Measurements from ENCODE around the gene STX3. TPM values are rescaled to one million over a fixed set of nuclear protein-coding genes. Genes with fewer than 3 reads are reported as not detected.

The STX3 gene
- total RNA-seq, 4 donors from 2014 or later: 131 to 156 (median 142) TPM

DNA sequence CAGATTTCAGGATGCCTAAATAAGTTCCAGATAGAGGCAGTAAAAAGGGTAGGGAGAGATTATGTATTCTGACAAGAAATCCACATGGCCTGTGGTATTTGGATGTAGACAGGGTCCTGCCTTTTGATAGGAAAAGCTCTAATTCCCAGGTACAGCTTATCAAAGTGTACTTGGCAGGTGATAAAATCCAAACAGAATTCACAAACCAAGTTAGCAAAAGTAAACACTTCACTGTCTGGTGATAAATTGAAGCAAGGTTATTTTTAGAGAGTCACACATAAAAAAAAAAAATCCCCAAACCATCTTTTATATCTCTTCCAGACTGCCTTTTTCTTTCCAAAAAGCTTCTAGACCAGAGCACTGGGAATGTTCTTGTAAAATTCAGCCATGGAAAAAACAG lies 84.4 kb downstream of the STX3 start:
- no peaks in the 10 kb centered on the region for H3K27me3 ChIP-seq
- intact Hi-C loops (cut with DNase I; ENCODE audit: low total_unique reads): no loop called here
- DNase-seq: no peak
- no peaks in the 10 kb centered on the region for H3K9me3 ChIP-seq
- no peaks in the 10 kb centered on the region for H3K36me3 ChIP-seq
- no peak overlapping the region for H3K4me3 ChIP-seq
- TF ChIP-seq, protein P1, sequence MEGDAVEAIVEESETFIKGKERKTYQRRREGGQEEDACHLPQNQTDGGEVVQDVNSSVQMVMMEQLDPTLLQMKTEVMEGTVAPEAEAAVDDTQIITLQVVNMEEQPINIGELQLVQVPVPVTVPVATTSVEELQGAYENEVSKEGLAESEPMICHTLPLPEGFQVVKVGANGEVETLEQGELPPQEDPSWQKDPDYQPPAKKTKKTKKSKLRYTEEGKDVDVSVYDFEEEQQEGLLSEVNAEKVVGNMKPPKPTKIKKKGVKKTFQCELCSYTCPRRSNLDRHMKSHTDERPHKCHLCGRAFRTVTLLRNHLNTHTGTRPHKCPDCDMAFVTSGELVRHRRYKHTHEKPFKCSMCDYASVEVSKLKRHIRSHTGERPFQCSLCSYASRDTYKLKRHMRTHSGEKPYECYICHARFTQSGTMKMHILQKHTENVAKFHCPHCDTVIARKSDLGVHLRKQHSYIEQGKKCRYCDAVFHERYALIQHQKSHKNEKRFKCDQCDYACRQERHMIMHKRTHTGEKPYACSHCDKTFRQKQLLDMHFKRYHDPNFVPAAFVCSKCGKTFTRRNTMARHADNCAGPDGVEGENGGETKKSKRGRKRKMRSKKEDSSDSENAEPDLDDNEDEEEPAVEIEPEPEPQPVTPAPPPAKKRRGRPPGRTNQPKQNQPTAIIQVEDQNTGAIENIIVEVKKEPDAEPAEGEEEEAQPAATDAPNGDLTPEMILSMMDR (IDR thresholded peaks at IDR 0.05): no peak
- TF ChIP-seq EP300 (IDR thresholded peaks at IDR 0.05; ENCODE audit: low read depth): no peak
- no peak for TF ChIP-seq POLR2AphosphoS5 (IDR thresholded peaks at IDR 0.05)
- no peak for TF ChIP-seq POLR2A (IDR thresholded peaks at IDR 0.05)
- no peak overlapping the region for H3K27ac ChIP-seq
- in situ Hi-C loops (cut with MboI; ENCODE audit: low pct_ligation_motif_present in 1 of 4, low pct_unique_long_range_greater_than_20kb in 1 of 4, low sequenced_read_pairs in 3 of 4): loop anchor here in 1 of 4 donors (25.0 kb wide), 1 partner anchor 298 kb away; no protein-coding TSS in a partner anchor
- H3K4me1 ChIP-seq: peaks cover 0 to 6% (median 0%) of the 10 kb centered on the region in 4 donors

DNA sequence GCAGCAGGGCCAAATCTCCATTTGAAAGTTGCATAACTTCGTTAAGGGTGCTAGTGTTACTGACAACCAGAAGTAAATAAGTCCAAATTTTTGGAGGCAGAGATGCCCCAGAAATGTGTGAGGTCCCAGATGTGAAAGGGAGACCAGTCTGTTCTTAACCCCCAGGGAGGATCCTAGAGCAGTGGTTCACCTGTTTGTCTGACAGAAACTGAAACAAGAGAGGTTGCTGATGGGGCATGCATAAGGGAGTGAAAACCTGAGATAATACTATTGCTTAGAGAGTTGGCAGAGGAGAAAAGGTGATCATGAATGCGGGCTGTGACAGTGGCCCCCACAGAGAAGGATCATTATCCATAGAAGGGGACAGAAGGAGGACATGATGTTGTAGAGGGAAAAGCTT lies 86.3 kb downstream of the STX3 start:
- Histone ChIP-seq H3K27ac (no peak overlapping the region), H3K4me1 (peaks cover 0 to 6% (median 0%) of the 10 kb centered on the region in 4 donors), H3K36me3 (no peaks in the 10 kb centered on the region), H3K4me3 (no peak overlapping the region), H3K9me3 (no peaks in the 10 kb centered on the region), H3K27me3 (no peaks in the 10 kb centered on the region)
- TF ChIP-seq POLR2AphosphoS5 (IDR thresholded peaks at IDR 0.05) (no peak), EP300 (IDR thresholded peaks at IDR 0.05; ENCODE audit: low read depth) (no peak), POLR2A (IDR thresholded peaks at IDR 0.05) (no peak)
- TF ChIP-seq, protein P1 (IDR thresholded peaks at IDR 0.05): no peak
- 85 to 94% methylated on average over 2 of the region's 2 CpGs for WGBS, 2 donors (ENCODE audit: low coverage in 1 of 2)
- in situ Hi-C loops (cut with MboI; ENCODE audit: low pct_ligation_motif_present in 1 of 4, low pct_unique_long_range_greater_than_20kb in 1 of 4, low sequenced_read_pairs in 3 of 4): loop anchor here in 1 of 4 donors (25.0 kb wide), 1 partner anchor 296 kb away; no protein-coding TSS in a partner anchor
- intact Hi-C loops (cut with DNase I; ENCODE audit: low total_unique reads): no loop called here
- DNase-seq: no peak

DNA sequence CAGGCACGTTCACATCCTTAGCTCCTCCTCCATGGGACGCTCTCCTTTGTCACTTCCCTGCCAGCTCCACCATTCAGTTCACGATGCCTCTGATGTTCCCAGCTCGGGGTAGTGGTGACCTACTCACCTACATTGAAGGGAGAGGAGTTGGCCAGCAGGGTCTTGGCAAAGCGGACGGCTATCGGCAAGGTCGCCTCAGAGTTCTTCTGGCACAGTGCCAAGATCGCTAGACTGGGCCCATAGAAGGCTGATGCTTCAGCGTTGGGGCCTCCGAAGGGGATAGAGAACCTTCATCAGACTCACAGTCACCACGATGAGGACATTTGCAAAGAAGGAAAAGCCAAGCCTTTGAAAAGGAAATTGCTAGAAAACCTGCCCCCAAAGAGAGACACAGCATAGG lies 87.1 kb downstream of the STX3 start:
- H3K4me3 ChIP-seq: no peak overlapping the region
- intact Hi-C loops (cut with DNase I; ENCODE audit: low total_unique reads) (no loop called here), in situ Hi-C loops (cut with MboI; ENCODE audit: low pct_ligation_motif_present in 1 of 4, low pct_unique_long_range_greater_than_20kb in 1 of 4, low sequenced_read_pairs in 3 of 4) (loop anchor here in 1 of 4 donors (25.0 kb wide), 1 partner anchor 295 kb away; no protein-coding TSS in a partner anchor)
- DNase-seq: no peak
- H3K36me3 ChIP-seq: no peaks in the 10 kb centered on the region
- no peaks in the 10 kb centered on the region for H3K9me3 ChIP-seq
- peaks cover 0 to 6% (median 0%) of the 10 kb centered on the region in 4 donors for H3K4me1 ChIP-seq
- H3K27me3 ChIP-seq: no peaks in the 10 kb centered on the region
- WGBS, 2 donors (ENCODE audit: low coverage in 1 of 2): 58 to 80% methylated on average over 4 to 12 of the region's 12 CpGs
- H3K27ac ChIP-seq: no peak overlapping the region
- TF ChIP-seq POLR2AphosphoS5 (IDR thresholded peaks at IDR 0.05) (no peak), POLR2A (IDR thresholded peaks at IDR 0.05) (no peak), EP300 (IDR thresholded peaks at IDR 0.05; ENCODE audit: low read depth) (no peak)
- TF ChIP-seq, protein P1 (IDR thresholded peaks at IDR 0.05): no peak

DNA sequence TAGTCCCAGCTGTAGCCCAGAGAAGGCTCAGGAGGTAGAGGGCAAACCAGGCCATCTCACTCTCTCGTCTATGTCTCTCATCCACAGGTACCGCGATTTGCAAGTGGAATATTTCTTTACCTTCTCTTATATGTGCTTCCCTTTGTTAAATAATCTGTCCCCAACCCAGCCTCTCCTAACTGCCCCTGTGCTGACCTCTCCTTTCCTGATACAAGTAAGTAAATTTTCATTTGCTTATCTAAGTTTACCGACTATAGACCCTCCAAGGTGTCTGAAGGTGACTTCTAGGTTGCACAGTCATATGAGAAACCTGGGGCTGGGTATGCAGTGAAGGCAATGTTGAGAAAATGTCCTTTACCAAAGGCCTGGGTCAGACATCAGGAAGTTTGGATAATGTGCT lies 90.2 kb downstream of the STX3 start, which contains the start of gene CBLIF:
TSS of gene CBLIF (minus strand) at position 101 of the 400 bp plus-strand sequence. CDS start at position 55, 46 bp downstream.
- in situ Hi-C loops (cut with MboI; ENCODE audit: low pct_ligation_motif_present in 1 of 4, low pct_unique_long_range_greater_than_20kb in 1 of 4, low sequenced_read_pairs in 3 of 4): loop anchor here in 1 of 4 donors (25.0 kb wide), 1 partner anchor 292 kb away; no protein-coding TSS in a partner anchor
- TF ChIP-seq EP300 (IDR thresholded peaks at IDR 0.05; ENCODE audit: low read depth): no peak
- DNase-seq: no peak
- 60 to 74% methylated on average over 4 of the region's 4 CpGs for WGBS, 2 donors (ENCODE audit: low coverage in 1 of 2)
- H3K36me3 ChIP-seq: no peaks in the 10 kb centered on the region
- H3K9me3 ChIP-seq: no peaks in the 10 kb centered on the region
- H3K27ac ChIP-seq: no peak within 1 kb of the TSS
- H3K4me3 ChIP-seq: no peak within 1 kb of the TSS
- peaks cover 0 to 10% (median 7%) of the 10 kb centered on the region in 4 donors for H3K4me1 ChIP-seq
- intact Hi-C loops (cut with DNase I; ENCODE audit: low total_unique reads): no loop called here
- H3K27me3 ChIP-seq: no peaks in the 10 kb centered on the region

DNA sequence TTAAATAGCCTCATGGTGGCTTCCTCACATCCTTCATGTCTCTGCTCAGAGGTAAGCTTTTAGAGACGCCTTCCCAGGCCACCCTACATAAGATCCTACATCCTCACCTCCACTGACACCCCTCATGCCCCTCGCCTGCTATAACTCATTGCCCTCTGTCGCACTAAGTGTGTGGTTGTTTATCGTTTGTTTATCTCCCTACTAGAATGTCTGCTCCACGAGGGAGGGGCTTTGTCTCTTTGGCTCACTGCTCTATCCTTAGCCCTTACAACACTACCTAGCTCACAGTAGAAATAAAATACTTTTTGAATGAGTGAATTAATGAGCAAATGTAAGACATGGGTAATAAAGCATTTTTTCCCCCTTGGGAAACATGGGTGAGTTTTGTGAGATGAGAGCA lies 91.4 kb downstream of the STX3 start:
- Histone ChIP-seq H3K36me3 (no peaks in the 10 kb centered on the region), H3K4me1 (peaks cover 0 to 10% (median 7%) of the 10 kb centered on the region in 4 donors), H3K27ac (no peak overlapping the region), H3K9me3 (no peaks in the 10 kb centered on the region), H3K27me3 (no peaks in the 10 kb centered on the region), H3K4me3 (no peak overlapping the region)
- in situ Hi-C loops (cut with MboI; ENCODE audit: low pct_ligation_motif_present in 1 of 4, low pct_unique_long_range_greater_than_20kb in 1 of 4, low sequenced_read_pairs in 3 of 4): loop anchor here in 1 of 4 donors (25.0 kb wide), 1 partner anchor 291 kb away; no protein-coding TSS in a partner anchor
- intact Hi-C loops (cut with DNase I; ENCODE audit: low total_unique reads): no loop called here
- TF ChIP-seq EP300 (IDR thresholded peaks at IDR 0.05; ENCODE audit: low read depth) (no peak), POLR2AphosphoS5 (IDR thresholded peaks at IDR 0.05) (no peak), POLR2A (IDR thresholded peaks at IDR 0.05) (no peak)
- TF ChIP-seq, protein P1 (IDR thresholded peaks at IDR 0.05): no peak
- 47 to 53% methylated on average over 5 of the region's 5 CpGs for WGBS, 2 donors (ENCODE audit: low coverage in 1 of 2)
- DNase-seq: no peak
